ENCODE data around the gene RHEX.

GRCh38 chr1:206083750-206084149 lies 30.8 kb downstream of the RHEX start:
- TF ChIP-seq CTCF (conservative IDR thresholded peaks at IDR 0.05) (no peak), ZFX (IDR thresholded peaks at IDR 0.05) (no peak)
